Esophagus muscularis mucosa (tissue), 4 donors: ENCODE measurements around the gene PLSCR3. TPM values are rescaled to one million over a fixed set of nuclear protein-coding genes. Genes with fewer than 3 reads are reported as not detected.
"Not testable (repeated sequence)": the region's sequence is repeated elsewhere in the genome, so short reads cannot be mapped to it uniquely, and the experiment has no call there.

Experiments used
- DNase-seq: peaks from one replicate; pipeline ENCODE4 v3.0.0-alpha.2; 2017; ENCODE audit errors: extremely low spot score
- H3K27ac ChIP-seq, 4 donors: fragments of 200-600 bp; sonication (generic); replicated peaks in 1 of 4; 1 replicate in 3 of 4; 2 replicates in 1 of 4; pipeline ENCODE4 v1.5.1; 2016 to 2019; ENCODE audit warnings: mild to moderate bottlenecking in 1 of 4
- H3K27me3 ChIP-seq, 4 donors: fragments of 200-600 bp; sonication (generic); one replicate each; pipeline versions ENCODE4 v1.5.1 to v1.6.0; 2016 to 2019
- H3K36me3 ChIP-seq, 4 donors: fragments of 200-600 bp; sonication (generic); one replicate each; pipeline ENCODE4 v1.5.1; 2016 to 2019
- H3K4me1 ChIP-seq, 4 donors: fragments of 200-600 bp; sonication (generic); one replicate each; pipeline ENCODE4 v1.5.1; 2016 to 2019
- H3K4me3 ChIP-seq, 4 donors: fragments of 200-600 bp; sonication (generic); 1 replicate in 2 of 4; 2 replicates in 2 of 4; pipeline ENCODE4 v1.5.1; 2016 to 2019; ENCODE audit warnings: mild to moderate bottlenecking in 4 of 4, moderate library complexity in 1 of 4
- H3K9me3 ChIP-seq, 4 donors: fragments of 200-600 bp; sonication (generic); 1 replicate in 3 of 4; 2 replicates in 1 of 4; pipeline ENCODE4 v1.5.1; 2016 to 2019
- CTCF ChIP-seq, 3 experiments: fragments of 200-600 bp in 2 of 3; fragments of 450-650 bp in 1 of 3; sonication (generic) in 2 of 3; IDR thresholded peaks; one replicate each; pipeline ENCODE4 v1.5.1; 2017 to 2019; ENCODE audit warnings: antibody characterized with exemption in 3 of 3, mild to moderate bottlenecking in 2 of 3, moderate library complexity in 1 of 3
- EP300 ChIP-seq: sonication (generic); formaldehyde crosslinking; IDR thresholded peaks from one replicate; pipeline ENCODE4 v1.6.1; 2017; ENCODE audit warnings: antibody characterized with exemption
- POLR2A ChIP-seq: fragments of 450-650 bp; IDR thresholded peaks from one replicate; pipeline ENCODE4 v1.6.1; 2017; ENCODE audit warnings: antibody characterized with exemption, moderate library complexity, mild to moderate bottlenecking, low read depth
- POLR2AphosphoS5 ChIP-seq, 2 donors: sonication (generic); formaldehyde crosslinking; IDR thresholded peaks; one replicate each; pipeline ENCODE4 v1.6.1; 2017; ENCODE audit warnings: antibody characterized with exemption in 2 of 2
- WGBS: methylation state at CpG from one replicate; pipeline ENCODE4 v1.1.5; 2018; 5-methylcytosine and 5-hydroxymethylcytosine counted together
- intact Hi-C: fragments of 100-400 bp; cut with DNase I; formaldehyde crosslinking; loops from one replicate; pipeline ENCODE4 v1.15.1; 2023
- total RNA-seq, 4 donors: library from RNA; depleted of rRNA; stranded (reverse); fragments of >200 nt; gene quantifications; one replicate each; pipeline versions ENCODE4 v1.1.0 to v1.2.1, GENCODE V29; 2016

PLSCR3 gene
- total RNA-seq, 4 donors from 2014 or later, result 17.7 to 39.9 (median 24.3) TPM

GRCh38 chr17:7374353-7374752, 20.0 kb downstream of the PLSCR3 start:
- intact Hi-C loops, result no loop called here
- WGBS, result 100% methylated on average over 2 of the region's 2 CpGs
- no peak for DNase-seq

GRCh38 chr17:7370853-7371252, 23.5 kb downstream of the PLSCR3 start:
- peaks cover 0 to 7% (median 0%) of the 10 kb centered on the region in 4 donors for H3K27me3 ChIP-seq
- no peak overlapping the region for H3K27ac ChIP-seq
- no peak for DNase-seq
- no peaks in the 10 kb centered on the region for H3K4me1 ChIP-seq
- H3K9me3 ChIP-seq, result no peaks in the 10 kb centered on the region
- no peak overlapping the region for H3K4me3 ChIP-seq
- H3K36me3 ChIP-seq, result no peaks in the 10 kb centered on the region
- intact Hi-C loops, result no loop called here
- 89% methylated on average over 4 of the region's 4 CpGs for WGBS
- no peak for TF ChIP-seq POLR2AphosphoS5 (IDR thresholded peaks at IDR 0.05)
- no peak for TF ChIP-seq CTCF (IDR thresholded peaks at IDR 0.05)
- no peak for TF ChIP-seq EP300
- no peak for TF ChIP-seq POLR2A

More at GRCh38 chr17:7374353-7374752, 20.0 kb downstream of the PLSCR3 start:
- TF ChIP-seq CTCF (IDR thresholded peaks at IDR 0.05) (no peak), EP300 (no peak), POLR2AphosphoS5 (IDR thresholded peaks at IDR 0.05) (no peak), POLR2A (no peak)
- H3K9me3 ChIP-seq, result no peaks in the 10 kb centered on the region
- no peak overlapping the region for H3K27ac ChIP-seq
- H3K4me3 ChIP-seq, result no peak overlapping the region
- peaks cover 0 to 7% (median 0%) of the 10 kb centered on the region in 4 donors for H3K27me3 ChIP-seq
- H3K4me1 ChIP-seq, result no peaks in the 10 kb centered on the region
- H3K36me3 ChIP-seq, result no peaks in the 10 kb centered on the region

- no peak overlapping the region for H3K27ac ChIP-seq
- peaks cover 0 to 7% (median 0%) of the 10 kb centered on the region in 4 donors for H3K27me3 ChIP-seq
- no peaks in the 10 kb centered on the region for H3K9me3 ChIP-seq
- H3K36me3 ChIP-seq, result no peaks in the 10 kb centered on the region
- 84% methylated on average over 5 of the region's 5 CpGs for WGBS
- DNase-seq, result no peak
- H3K4me3 ChIP-seq, result no peak overlapping the region
- no peaks in the 10 kb centered on the region for H3K4me1 ChIP-seq
- intact Hi-C loops, result no loop called here
- TF ChIP-seq EP300, result no peak
- TF ChIP-seq POLR2A, result no peak
- no peak for TF ChIP-seq POLR2AphosphoS5 (IDR thresholded peaks at IDR 0.05)
- no peak for TF ChIP-seq CTCF (IDR thresholded peaks at IDR 0.05)
Observed at GRCh38 chr17:7369825-7370224, 24.5 kb downstream of the PLSCR3 start.

- DNase-seq, H3K9me3 ChIP-seq, H3K4me1 ChIP-seq, H3K27me3 ChIP-seq, H3K27ac ChIP-seq, intact Hi-C loops, H3K4me3 ChIP-seq, H3K36me3 ChIP-seq: not testable (repeated sequence)
- 90% methylated on average over 5 of the region's 5 CpGs for WGBS
Observed at GRCh38 chr17:7368599-7368994, 25.7 kb downstream of the PLSCR3 start.

- 75% methylated on average over 13 of the region's 13 CpGs for WGBS
- H3K36me3 ChIP-seq, result no peaks in the 10 kb centered on the region
- H3K9me3 ChIP-seq, result no peaks in the 10 kb centered on the region
- TF ChIP-seq POLR2AphosphoS5 (IDR thresholded peaks at IDR 0.05), result no peak
- peaks cover 0 to 7% (median 0%) of the 10 kb centered on the region in 4 donors for H3K27me3 ChIP-seq
- no peak overlapping the region for H3K4me3 ChIP-seq
- no peak overlapping the region for H3K27ac ChIP-seq
- H3K4me1 ChIP-seq, result no peaks in the 10 kb centered on the region
- no peak for DNase-seq
- intact Hi-C loops, result no loop called here
Observed at GRCh38 chr17:7367918-7368598, 26.3 kb downstream of the PLSCR3 start.

- H3K27ac ChIP-seq, result no peak overlapping the region
- 89% methylated on average over 8 of the region's 8 CpGs for WGBS
- intact Hi-C loops, result no loop called here
Observed at GRCh38 chr17:7367083-7367482, 27.2 kb downstream of the PLSCR3 start.

GRCh38 chr17:7365963-7366362, 28.4 kb downstream of the PLSCR3 start:
- intact Hi-C loops, DNase-seq, H3K27ac ChIP-seq, H3K4me3 ChIP-seq, H3K36me3 ChIP-seq, H3K9me3 ChIP-seq, H3K4me1 ChIP-seq, H3K27me3 ChIP-seq: not testable (repeated sequence)
- WGBS, result 91% methylated on average over 5 of the region's 7 CpGs

More at GRCh38 chr17:7367083-7367482, 27.2 kb downstream of the PLSCR3 start:
- no peak for DNase-seq
- H3K27me3 ChIP-seq, result peaks cover 0 to 7% (median 0%) of the 10 kb centered on the region in 4 donors
- no peaks in the 10 kb centered on the region for H3K9me3 ChIP-seq
- no peaks in the 10 kb centered on the region for H3K4me1 ChIP-seq
- no peaks in the 10 kb centered on the region for H3K36me3 ChIP-seq
- TF ChIP-seq EP300, result no peak
- no peak for TF ChIP-seq POLR2A
- TF ChIP-seq POLR2AphosphoS5 (IDR thresholded peaks at IDR 0.05), result no peak
- TF ChIP-seq CTCF (IDR thresholded peaks at IDR 0.05), result no peak
- H3K4me3 ChIP-seq, result no peak overlapping the region
